SU-DHL-6 (cell line): ENCODE results near the gene DENND5A.
"Not testable (repeated sequence)": the region's sequence is repeated elsewhere in the genome, so short reads cannot be mapped to it uniquely, and the experiment has no call there.

Experiments
- EZH2phosphoT487 ChIP-seq: fragments of 200-600 bp; sonication (generic), shearing (Covaris generic); conservative IDR thresholded peaks from 2 replicates; pipeline ENCODE4 v1.6.1; 2018; ENCODE audit warnings: mild to moderate bottlenecking, antibody characterized with exemption, low read length, moderate library complexity, mixed read lengths
- TF ChIP-seq, protein P1 (sequence below): fragments of 200-600 bp; sonication (generic); IDR thresholded peaks from one replicate; pipeline ENCODE4 v1.5.1; 2017; ENCODE audit warnings: antibody characterized with exemption, mild to moderate bottlenecking, low read length, moderate library complexity; ENCODE audit not compliant: insufficient read depth, poor library complexity, severe bottlenecking

DNA sequence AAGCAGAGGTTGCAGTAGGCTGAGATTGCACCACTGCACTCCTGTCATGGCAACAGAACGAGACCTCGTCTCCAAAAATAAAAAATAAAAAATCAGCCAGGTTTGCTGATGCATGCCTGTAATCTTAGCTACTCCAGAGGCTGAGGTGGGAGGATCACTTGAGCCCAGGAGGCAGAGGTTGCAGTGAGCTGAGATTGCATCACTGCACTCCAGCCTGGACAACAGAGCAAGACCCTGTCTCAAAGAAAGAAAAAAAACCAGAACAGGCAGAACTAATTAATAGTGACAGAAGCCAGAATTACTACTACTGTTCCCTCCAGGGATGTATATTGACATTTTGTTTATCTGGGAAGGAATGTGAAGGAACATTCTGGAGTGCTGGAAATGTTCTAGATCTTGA lies 166.7 kb downstream of the DENND5A start:
- TF ChIP-seq, protein P1, sequence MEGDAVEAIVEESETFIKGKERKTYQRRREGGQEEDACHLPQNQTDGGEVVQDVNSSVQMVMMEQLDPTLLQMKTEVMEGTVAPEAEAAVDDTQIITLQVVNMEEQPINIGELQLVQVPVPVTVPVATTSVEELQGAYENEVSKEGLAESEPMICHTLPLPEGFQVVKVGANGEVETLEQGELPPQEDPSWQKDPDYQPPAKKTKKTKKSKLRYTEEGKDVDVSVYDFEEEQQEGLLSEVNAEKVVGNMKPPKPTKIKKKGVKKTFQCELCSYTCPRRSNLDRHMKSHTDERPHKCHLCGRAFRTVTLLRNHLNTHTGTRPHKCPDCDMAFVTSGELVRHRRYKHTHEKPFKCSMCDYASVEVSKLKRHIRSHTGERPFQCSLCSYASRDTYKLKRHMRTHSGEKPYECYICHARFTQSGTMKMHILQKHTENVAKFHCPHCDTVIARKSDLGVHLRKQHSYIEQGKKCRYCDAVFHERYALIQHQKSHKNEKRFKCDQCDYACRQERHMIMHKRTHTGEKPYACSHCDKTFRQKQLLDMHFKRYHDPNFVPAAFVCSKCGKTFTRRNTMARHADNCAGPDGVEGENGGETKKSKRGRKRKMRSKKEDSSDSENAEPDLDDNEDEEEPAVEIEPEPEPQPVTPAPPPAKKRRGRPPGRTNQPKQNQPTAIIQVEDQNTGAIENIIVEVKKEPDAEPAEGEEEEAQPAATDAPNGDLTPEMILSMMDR = not testable (repeated sequence)
- not testable (repeated sequence) for TF ChIP-seq EZH2phosphoT487
